KMS-11 (cell line): ENCODE results near the gene PRKCE.

Experiments
- H2AFZ ChIP-seq: fragments of 200-600 bp; sonication (generic); 2 replicates; pipeline ENCODE4 v1.6.1; 2016; ENCODE audit warnings: antibody characterized with exemption, mixed run types, low read depth
- H3K27ac ChIP-seq: fragments of 200-600 bp; sonication (generic); 2 replicates; pipeline ENCODE4 v1.6.1; 2016; ENCODE audit warnings: mild to moderate bottlenecking, mixed run types
- H3K27me3 ChIP-seq: fragments of 200-600 bp; sonication (generic); 2 replicates; pipeline ENCODE4 v1.6.1; 2017; ENCODE audit warnings: mild to moderate bottlenecking, low read depth, mixed run types, moderate library complexity; ENCODE audit not compliant: insufficient read depth
- H3K36me3 ChIP-seq: fragments of 200-600 bp; sonication (generic); 2 replicates; pipeline ENCODE4 v1.6.1; 2017; ENCODE audit warnings: mild to moderate bottlenecking, mixed run types; ENCODE audit not compliant: insufficient read depth
- H3K4me1 ChIP-seq: fragments of 200-600 bp; sonication (generic); 2 replicates; pipeline ENCODE4 v1.6.1; 2016; ENCODE audit warnings: mild to moderate bottlenecking, low read depth, mixed run types; ENCODE audit not compliant: poor library complexity, severe bottlenecking
- H3K4me2 ChIP-seq: fragments of 200-600 bp; sonication (generic); 2 replicates; pipeline ENCODE4 v1.7.0; 2016; ENCODE audit warnings: mild to moderate bottlenecking, mixed run types
- H3K4me3 ChIP-seq: fragments of 200-600 bp; sonication (generic); IDR thresholded peaks from 2 replicates; pipeline ENCODE4 v1.6.1; 2017; ENCODE audit warnings: low read depth, low read length, mixed read lengths; ENCODE audit not compliant: insufficient read depth
- H3K79me2 ChIP-seq: fragments of 200-600 bp; sonication (generic); 2 replicates; pipeline ENCODE4 v1.6.1; 2016; ENCODE audit warnings: low read depth, mixed run types; ENCODE audit not compliant: insufficient read depth
- H3K9ac ChIP-seq: fragments of 200-600 bp; sonication (generic); 2 replicates; pipeline ENCODE4 v1.6.1; 2016; ENCODE audit warnings: mild to moderate bottlenecking, mixed run types
- H4K20me1 ChIP-seq: fragments of 200-600 bp; sonication (generic); 2 replicates; pipeline ENCODE4 v1.6.1; 2016; ENCODE audit warnings: mild to moderate bottlenecking, mixed run types; ENCODE audit not compliant: insufficient read depth
- TF ChIP-seq, protein P1 (sequence below): fragments of 200-600 bp; sonication (generic); conservative IDR thresholded peaks from 2 replicates; pipeline ENCODE4 v1.6.1; 2017; ENCODE audit warnings: low read depth, mild to moderate bottlenecking, antibody characterized with exemption, low read length, moderate library complexity, mixed read lengths

PRKCE gene

DNA sequence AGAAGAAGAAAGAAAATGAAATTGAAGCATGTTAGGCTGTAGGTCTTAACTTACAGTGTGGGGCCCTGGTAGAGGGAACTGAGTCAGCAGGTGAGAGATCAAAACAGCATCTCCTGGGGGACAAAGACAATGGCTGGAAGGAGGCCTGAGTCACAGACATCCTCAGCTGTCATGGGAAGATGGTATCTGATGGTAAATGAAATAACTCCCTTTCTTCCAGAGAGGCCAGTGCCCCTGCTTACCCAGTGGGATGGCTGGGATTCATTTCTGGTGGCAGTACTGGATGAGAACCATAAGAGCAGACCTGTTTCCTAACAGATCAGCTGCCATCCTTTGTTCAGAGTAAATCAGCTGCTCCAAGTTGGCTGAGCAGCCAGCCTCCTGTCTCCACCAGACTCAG lies 394.4 kb downstream of the PRKCE start:
- Histone ChIP-seq H3K27ac (no peak overlapping the region), H2AFZ (no peak overlapping the region), H3K9ac (no peak overlapping the region), H4K20me1 (no peaks in the 10 kb centered on the region), H3K27me3 (no peaks in the 10 kb centered on the region), H3K4me1 (no peaks in the 10 kb centered on the region), H3K4me2 (no peak overlapping the region), H3K36me3 (no peaks in the 10 kb centered on the region), H3K4me3 (no peak overlapping the region), H3K79me2 (no peaks in the 10 kb centered on the region)
- TF ChIP-seq, protein P1, sequence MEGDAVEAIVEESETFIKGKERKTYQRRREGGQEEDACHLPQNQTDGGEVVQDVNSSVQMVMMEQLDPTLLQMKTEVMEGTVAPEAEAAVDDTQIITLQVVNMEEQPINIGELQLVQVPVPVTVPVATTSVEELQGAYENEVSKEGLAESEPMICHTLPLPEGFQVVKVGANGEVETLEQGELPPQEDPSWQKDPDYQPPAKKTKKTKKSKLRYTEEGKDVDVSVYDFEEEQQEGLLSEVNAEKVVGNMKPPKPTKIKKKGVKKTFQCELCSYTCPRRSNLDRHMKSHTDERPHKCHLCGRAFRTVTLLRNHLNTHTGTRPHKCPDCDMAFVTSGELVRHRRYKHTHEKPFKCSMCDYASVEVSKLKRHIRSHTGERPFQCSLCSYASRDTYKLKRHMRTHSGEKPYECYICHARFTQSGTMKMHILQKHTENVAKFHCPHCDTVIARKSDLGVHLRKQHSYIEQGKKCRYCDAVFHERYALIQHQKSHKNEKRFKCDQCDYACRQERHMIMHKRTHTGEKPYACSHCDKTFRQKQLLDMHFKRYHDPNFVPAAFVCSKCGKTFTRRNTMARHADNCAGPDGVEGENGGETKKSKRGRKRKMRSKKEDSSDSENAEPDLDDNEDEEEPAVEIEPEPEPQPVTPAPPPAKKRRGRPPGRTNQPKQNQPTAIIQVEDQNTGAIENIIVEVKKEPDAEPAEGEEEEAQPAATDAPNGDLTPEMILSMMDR: no peak

- H4K20me1 ChIP-seq: no peaks in the 10 kb centered on the region
- no peak overlapping the region for H3K9ac ChIP-seq
- no peaks in the 10 kb centered on the region for H3K36me3 ChIP-seq
- no peaks in the 10 kb centered on the region for H3K79me2 ChIP-seq
- H3K27me3 ChIP-seq: no peaks in the 10 kb centered on the region
- TF ChIP-seq, protein P1: no peak
- H3K27ac ChIP-seq: no peak overlapping the region
- H3K4me1 ChIP-seq: no peaks in the 10 kb centered on the region
- no peak overlapping the region for H2AFZ ChIP-seq
- no peak overlapping the region for H3K4me3 ChIP-seq
- no peak overlapping the region for H3K4me2 ChIP-seq
Observed at GRCh38 chr2:46047290-46047689, 395.8 kb downstream of the PRKCE start.

GRCh38 chr2:46048693-46049092 lies 397.2 kb downstream of the PRKCE start:
- no peak overlapping the region for H3K27ac ChIP-seq
- H3K27me3 ChIP-seq: no peaks in the 10 kb centered on the region
- H3K4me1 ChIP-seq: no peaks in the 10 kb centered on the region
- H4K20me1 ChIP-seq: no peaks in the 10 kb centered on the region
- no peak overlapping the region for H3K4me3 ChIP-seq
- no peaks in the 10 kb centered on the region for H3K36me3 ChIP-seq
- no peak overlapping the region for H3K4me2 ChIP-seq
- H2AFZ ChIP-seq: no peak overlapping the region
- H3K79me2 ChIP-seq: no peaks in the 10 kb centered on the region
- H3K9ac ChIP-seq: no peak overlapping the region
- TF ChIP-seq, protein P1: no peak

GRCh38 chr2:46050027-46050426 lies 398.6 kb downstream of the PRKCE start:
- no peaks in the 10 kb centered on the region for H4K20me1 ChIP-seq
- H3K4me3 ChIP-seq: no peak overlapping the region
- H3K79me2 ChIP-seq: no peaks in the 10 kb centered on the region
- no peak overlapping the region for H3K9ac ChIP-seq
- no peak overlapping the region for H3K4me2 ChIP-seq
- no peaks in the 10 kb centered on the region for H3K36me3 ChIP-seq
- H2AFZ ChIP-seq: no peak overlapping the region
- TF ChIP-seq, protein P1: no peak
- no peaks in the 10 kb centered on the region for H3K27me3 ChIP-seq
- H3K27ac ChIP-seq: no peak overlapping the region
- H3K4me1 ChIP-seq: no peaks in the 10 kb centered on the region
